Peyer's patch (tissue), 4 donors: Measurements from ENCODE around the gene ZBTB42. TPM values are rescaled to one million over a fixed set of nuclear protein-coding genes. Genes with fewer than 3 reads are reported as not detected.

Experiments
- DNase-seq, 3 donors: peaks; one replicate each; pipeline ENCODE4 v3.0.0-alpha.2; 2017 to 2019
- H3K27ac ChIP-seq, 4 donors: fragments of 200-600 bp; sonication (generic); one replicate each; pipeline ENCODE4 v1.5.1; 2016 to 2019
- H3K27me3 ChIP-seq, 2 donors: fragments of 200-600 bp; sonication (generic); one replicate each; pipeline ENCODE4 v1.5.1; 2019
- H3K36me3 ChIP-seq, 3 donors: fragments of 200-600 bp; sonication (generic); one replicate each; pipeline ENCODE4 v1.5.1; 2016 to 2019
- H3K4me1 ChIP-seq, 4 donors: fragments of 200-600 bp; sonication (generic); one replicate each; pipeline ENCODE4 v1.5.1; 2016 to 2019
- H3K4me3 ChIP-seq, 4 donors: fragments of 200-600 bp; sonication (generic); 1 replicate in 3 of 4; 2 replicates in 1 of 4; pipeline ENCODE4 v1.5.1; 2016 to 2019; ENCODE audit warnings: mild to moderate bottlenecking in 1 of 4
- H3K9me3 ChIP-seq, 4 donors: fragments of 200-600 bp; sonication (generic); one replicate each; pipeline ENCODE4 v1.5.1; 2016 to 2019; ENCODE audit warnings: mild to moderate bottlenecking in 1 of 4
- CTCF ChIP-seq, 6 experiments: fragments of 450-650 bp in 4 of 6; fragments of 200-600 bp in 2 of 6; sonication (generic) in 1 of 6; IDR thresholded peaks; one replicate each; pipeline ENCODE4 v1.5.1; 2017 to 2019; ENCODE audit warnings: antibody characterized with exemption in 6 of 6, mild to moderate bottlenecking in 3 of 6, moderate library complexity in 1 of 6
- POLR2A ChIP-seq, 2 donors: fragments of 450-650 bp; IDR thresholded peaks; one replicate each; pipeline ENCODE4 v1.5.1; 2017; ENCODE audit warnings: antibody characterized with exemption in 2 of 2, mild to moderate bottlenecking in 2 of 2, moderate library complexity in 2 of 2
- total RNA-seq, 4 donors: library from RNA; depleted of rRNA; stranded (reverse); fragments of >200 nt; gene quantifications; one replicate each; pipeline ENCODE4 v1.1.0, GENCODE V29; 2016

Gene ZBTB42
- total RNA-seq, 4 donors from 2014 or later: 2.5 to 14.7 (median 10.9) TPM

GRCh38 chr14:104789752-104790743, 10.9 kb upstream of the ZBTB42 start:
- no peak overlapping the region for H3K27ac ChIP-seq
- no peaks in the 10 kb centered on the region for H3K9me3 ChIP-seq
- no peak overlapping the region for H3K4me3 ChIP-seq
- DNase-seq: no peak
- H3K36me3 ChIP-seq: peaks cover 0 to 56% (median 0%) of the 10 kb centered on the region in 3 donors
- H3K27me3 ChIP-seq: no peaks in the 10 kb centered on the region
- peaks cover 0 to 55% (median 12%) of the 10 kb centered on the region in 4 donors for H3K4me1 ChIP-seq
- TF ChIP-seq CTCF (IDR thresholded peaks at IDR 0.05): no peak
- TF ChIP-seq POLR2A (IDR thresholded peaks at IDR 0.05): no peak

GRCh38 chr14:104791425-104791824, 9.5 kb upstream of the ZBTB42 start:
- Histone ChIP-seq H3K36me3 (peaks cover 0 to 49% (median 0%) of the 10 kb centered on the region in 3 donors), H3K27ac (no peak overlapping the region), H3K4me1 (peaks cover 0 to 56% (median 18%) of the 10 kb centered on the region in 4 donors), H3K4me3 (no peak overlapping the region), H3K27me3 (no peaks in the 10 kb centered on the region), H3K9me3 (no peaks in the 10 kb centered on the region)
- TF ChIP-seq POLR2A (IDR thresholded peaks at IDR 0.05) (no peak), CTCF (IDR thresholded peaks at IDR 0.05) (no peak)
- no peak for DNase-seq

DNA sequence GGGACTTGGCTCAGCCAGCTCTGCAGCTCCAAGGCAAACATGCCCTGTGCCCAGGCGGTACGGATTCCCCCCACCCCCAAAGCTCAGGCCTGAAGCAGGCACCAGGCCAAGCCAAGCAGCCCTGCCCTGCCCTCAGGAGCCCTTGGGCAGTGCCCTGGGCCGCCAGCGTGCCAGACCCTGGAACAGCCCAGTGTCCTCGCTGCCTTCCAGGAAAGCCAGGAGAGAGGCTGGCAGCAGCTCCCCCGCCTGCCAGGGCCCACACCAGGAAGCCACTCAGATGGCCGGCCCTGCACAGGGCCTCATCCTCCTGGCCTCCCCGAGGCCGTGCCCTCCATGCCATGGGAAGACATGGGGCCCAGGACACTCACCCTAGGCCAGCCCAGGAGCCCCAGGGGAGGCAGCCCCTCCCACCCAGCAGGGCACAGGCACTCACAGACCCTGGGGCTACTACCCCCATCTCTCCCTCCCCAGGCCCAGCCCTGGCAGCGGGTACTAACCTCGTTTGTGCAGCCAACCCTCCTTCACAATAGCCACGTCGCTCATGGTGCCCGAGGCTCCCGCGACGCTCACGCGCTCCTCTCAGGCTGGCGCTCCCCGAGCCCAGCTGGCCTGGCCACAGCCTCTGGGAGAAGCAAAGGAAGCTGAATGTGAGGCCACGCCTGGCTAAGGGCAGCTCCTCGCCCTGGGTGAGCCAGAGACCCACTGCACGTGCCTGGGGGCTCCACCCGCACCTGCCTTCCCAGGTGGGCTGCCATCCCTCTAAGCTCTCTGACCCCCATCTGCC, 8.6 kb upstream of the ZBTB42 start:
- peaks cover 0 to 62% (median 18%) of the 10 kb centered on the region in 4 donors for H3K4me1 ChIP-seq
- DNase-seq: no peak
- H3K4me3 ChIP-seq: no peak overlapping the region
- H3K36me3 ChIP-seq: peaks cover 0 to 47% (median 0%) of the 10 kb centered on the region in 3 donors
- TF ChIP-seq POLR2A (IDR thresholded peaks at IDR 0.05): no peak
- no peaks in the 10 kb centered on the region for H3K9me3 ChIP-seq
- no peaks in the 10 kb centered on the region for H3K27me3 ChIP-seq
- no peak overlapping the region for H3K27ac ChIP-seq

GRCh38 chr14:104792945-104793702, 7.8 kb upstream of the ZBTB42 start:
- Histone ChIP-seq H3K4me1 (peaks cover 0 to 62% (median 22%) of the 10 kb centered on the region in 4 donors), H3K9me3 (no peaks in the 10 kb centered on the region), H3K27me3 (no peaks in the 10 kb centered on the region), H3K36me3 (peaks cover 0 to 41% (median 0%) of the 10 kb centered on the region in 3 donors), H3K27ac (no peak overlapping the region), H3K4me3 (peak overlapping the region in 1 of 4 donors; percentile 96)
- TF ChIP-seq POLR2A (IDR thresholded peaks at IDR 0.05): no peak
- TF ChIP-seq CTCF (IDR thresholded peaks at IDR 0.05): no peak
- no peak for DNase-seq

DNA sequence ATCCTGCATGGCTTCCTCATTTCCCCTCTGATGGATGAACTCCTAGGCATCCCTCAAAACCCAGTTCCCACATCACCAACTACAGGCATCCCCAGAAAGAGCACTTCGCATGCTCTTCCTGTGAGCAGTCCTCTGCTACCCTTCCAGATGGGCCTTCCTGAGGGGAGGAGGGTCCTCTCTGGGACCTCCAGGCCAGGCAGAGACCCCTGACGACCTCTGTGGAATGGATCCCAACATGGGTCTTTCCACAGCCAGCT, 7.3 kb upstream of the ZBTB42 start:
- no peak overlapping the region for H3K27ac ChIP-seq
- TF ChIP-seq CTCF (IDR thresholded peaks at IDR 0.05) (no peak), POLR2A (IDR thresholded peaks at IDR 0.05) (no peak)

More for the DNA sequence above, 7.3 kb upstream of the ZBTB42 start:
- peak overlapping the region in 3 of 4 donors; percentile 71 to 96 (median 96) for H3K4me3 ChIP-seq
- no peak for DNase-seq
- H3K36me3 ChIP-seq: peaks cover 0 to 40% (median 0%) of the 10 kb centered on the region in 3 donors
- no peaks in the 10 kb centered on the region for H3K27me3 ChIP-seq
- H3K4me1 ChIP-seq: peaks cover 0 to 59% (median 22%) of the 10 kb centered on the region in 4 donors
- no peaks in the 10 kb centered on the region for H3K9me3 ChIP-seq
